Measurements from ENCODE around the gene ALK. TPM values are rescaled to one million over a fixed set of nuclear protein-coding genes. Genes with fewer than 3 reads are reported as not detected.

Gene ALK
- total and polyA plus RNA-seq, 2 experiments from 2014 or later, result 0.35 TPM; not detected in 1

DNA sequence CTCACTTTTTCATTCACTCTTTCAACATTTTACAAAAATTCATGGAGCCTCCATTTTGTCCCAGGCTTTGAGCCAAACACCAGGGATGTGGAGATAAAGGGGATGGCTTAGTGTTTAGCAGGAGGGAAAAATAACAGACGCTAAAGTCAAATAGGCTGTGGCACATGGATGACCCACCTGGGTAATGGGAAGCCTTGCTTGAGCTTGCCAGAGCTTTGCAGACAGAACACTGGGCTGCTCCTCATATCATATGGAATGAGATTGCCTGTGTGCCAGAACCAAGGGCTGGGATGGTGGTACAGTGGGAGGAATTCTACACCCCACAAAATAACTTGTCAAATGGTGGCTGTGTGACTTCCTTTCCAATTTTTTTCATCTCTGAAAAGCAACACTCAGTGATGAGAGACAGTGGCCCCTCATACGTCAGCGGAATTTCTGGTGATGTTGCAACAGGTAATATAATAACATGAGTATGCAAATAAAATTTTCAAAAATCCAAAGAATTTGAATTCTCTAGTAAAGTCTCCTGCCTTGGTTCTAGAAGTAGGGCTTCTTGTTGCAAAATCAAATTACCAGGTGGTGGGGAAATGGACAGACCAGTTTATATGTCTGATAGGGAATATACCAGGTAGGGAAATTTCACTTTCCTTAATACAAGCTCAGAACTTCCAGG is 553.3 kb downstream of the ALK start (continued):
- TF ChIP-seq, protein P1, sequence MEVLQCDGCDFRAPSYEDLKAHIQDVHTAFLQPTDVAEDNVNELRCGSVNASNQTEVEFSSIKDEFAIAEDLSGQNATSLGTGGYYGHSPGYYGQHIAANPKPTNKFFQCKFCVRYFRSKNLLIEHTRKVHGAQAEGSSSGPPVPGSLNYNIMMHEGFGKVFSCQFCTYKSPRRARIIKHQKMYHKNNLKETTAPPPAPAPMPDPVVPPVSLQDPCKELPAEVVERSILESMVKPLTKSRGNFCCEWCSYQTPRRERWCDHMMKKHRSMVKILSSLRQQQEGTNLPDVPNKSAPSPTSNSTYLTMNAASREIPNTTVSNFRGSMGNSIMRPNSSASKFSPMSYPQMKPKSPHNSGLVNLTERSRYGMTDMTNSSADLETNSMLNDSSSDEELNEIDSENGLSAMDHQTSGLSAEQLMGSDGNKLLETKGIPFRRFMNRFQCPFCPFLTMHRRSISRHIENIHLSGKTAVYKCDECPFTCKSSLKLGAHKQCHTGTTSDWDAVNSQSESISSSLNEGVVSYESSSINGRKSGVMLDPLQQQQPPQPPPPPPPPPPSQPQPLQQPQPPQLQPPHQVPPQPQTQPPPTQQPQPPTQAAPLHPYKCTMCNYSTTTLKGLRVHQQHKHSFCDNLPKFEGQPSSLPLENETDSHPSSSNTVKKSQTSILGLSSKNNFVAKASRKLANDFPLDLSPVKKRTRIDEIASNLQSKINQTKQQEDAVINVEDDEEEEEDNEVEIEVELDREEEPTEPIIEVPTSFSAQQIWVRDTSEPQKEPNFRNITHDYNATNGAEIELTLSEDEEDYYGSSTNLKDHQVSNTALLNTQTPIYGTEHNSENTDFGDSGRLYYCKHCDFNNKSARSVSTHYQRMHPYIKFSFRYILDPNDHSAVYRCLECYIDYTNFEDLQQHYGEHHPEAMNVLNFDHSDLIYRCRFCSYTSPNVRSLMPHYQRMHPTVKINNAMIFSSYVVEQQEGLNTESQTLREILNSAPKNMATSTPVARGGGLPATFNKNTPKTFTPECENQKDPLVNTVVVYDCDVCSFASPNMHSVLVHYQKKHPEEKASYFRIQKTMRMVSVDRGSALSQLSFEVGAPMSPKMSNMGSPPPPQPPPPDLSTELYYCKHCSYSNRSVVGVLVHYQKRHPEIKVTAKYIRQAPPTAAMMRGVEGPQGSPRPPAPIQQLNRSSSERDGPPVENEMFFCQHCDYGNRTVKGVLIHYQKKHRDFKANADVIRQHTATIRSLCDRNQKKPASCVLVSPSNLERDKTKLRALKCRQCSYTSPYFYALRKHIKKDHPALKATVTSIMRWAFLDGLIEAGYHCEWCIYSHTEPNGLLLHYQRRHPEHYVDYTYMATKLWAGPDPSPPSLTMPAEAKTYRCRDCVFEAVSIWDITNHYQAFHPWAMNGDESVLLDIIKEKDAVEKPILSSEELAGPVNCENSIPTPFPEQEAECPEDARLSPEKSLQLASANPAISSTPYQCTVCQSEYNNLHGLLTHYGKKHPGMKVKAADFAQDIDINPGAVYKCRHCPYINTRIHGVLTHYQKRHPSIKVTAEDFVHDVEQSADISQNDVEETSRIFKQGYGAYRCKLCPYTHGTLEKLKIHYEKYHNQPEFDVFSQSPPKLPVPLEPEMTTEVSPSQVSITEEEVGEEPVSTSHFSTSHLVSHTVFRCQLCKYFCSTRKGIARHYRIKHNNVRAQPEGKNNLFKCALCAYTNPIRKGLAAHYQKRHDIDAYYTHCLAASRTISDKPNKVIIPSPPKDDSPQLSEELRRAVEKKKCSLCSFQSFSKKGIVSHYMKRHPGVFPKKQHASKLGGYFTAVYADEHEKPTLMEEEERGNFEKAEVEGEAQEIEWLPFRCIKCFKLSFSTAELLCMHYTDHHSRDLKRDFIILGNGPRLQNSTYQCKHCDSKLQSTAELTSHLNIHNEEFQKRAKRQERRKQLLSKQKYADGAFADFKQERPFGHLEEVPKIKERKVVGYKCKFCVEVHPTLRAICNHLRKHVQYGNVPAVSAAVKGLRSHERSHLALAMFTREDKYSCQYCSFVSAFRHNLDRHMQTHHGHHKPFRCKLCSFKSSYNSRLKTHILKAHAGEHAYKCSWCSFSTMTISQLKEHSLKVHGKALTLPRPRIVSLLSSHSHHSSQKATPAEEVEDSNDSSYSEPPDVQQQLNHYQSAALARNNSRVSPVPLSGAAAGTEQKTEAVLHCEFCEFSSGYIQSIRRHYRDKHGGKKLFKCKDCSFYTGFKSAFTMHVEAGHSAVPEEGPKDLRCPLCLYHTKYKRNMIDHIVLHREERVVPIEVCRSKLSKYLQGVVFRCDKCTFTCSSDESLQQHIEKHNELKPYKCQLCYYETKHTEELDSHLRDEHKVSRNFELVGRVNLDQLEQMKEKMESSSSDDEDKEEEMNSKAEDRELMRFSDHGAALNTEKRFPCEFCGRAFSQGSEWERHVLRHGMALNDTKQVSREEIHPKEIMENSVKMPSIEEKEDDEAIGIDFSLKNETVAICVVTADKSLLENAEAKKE (CRISPR knock-in tag; IDR thresholded peaks at IDR 0.05), result no peak
- no peak for TF ChIP-seq ZNF114 (CRISPR knock-in tag; IDR thresholded peaks at IDR 0.05)

GRCh38 chr2:29363111-29363510 is 558.3 kb downstream of the ALK start:
- Mint-ChIP-seq H3K27me3 (ENCODE audit: insufficient read depth, low read depth, poor library complexity) (peaks cover 4% of the 10 kb centered on the region), H3K4me3 (no peak overlapping the region), H3K9me3 (no peaks in the 10 kb centered on the region), H3K27ac (no peak overlapping the region), H3K36me3 (ENCODE audit: low read depth) (no peaks in the 10 kb centered on the region), H3K4me1 (peaks cover 4% of the 10 kb centered on the region; the same call in 1 of the 3 replicates)
- Histone ChIP-seq H3K4me3 (no peak overlapping the region), H3K27me3 (ENCODE audit: insufficient read depth) (no peaks in the 10 kb centered on the region), H3K36me3 (ENCODE audit: insufficient read depth) (no peaks in the 10 kb centered on the region), H3K9me2 (ENCODE audit: insufficient read depth) (peaks cover 26% of the 10 kb centered on the region), H3K79me2 (replicated peaks; ENCODE audit: insufficient read depth) (no peaks in the 10 kb centered on the region), H3K27ac (ENCODE audit: low read depth) (no peak overlapping the region), H3K4me2 (no peak overlapping the region), H3K4me1 (ENCODE audit: insufficient read depth) (no peaks in the 10 kb centered on the region), H3F3A (replicated peaks; ENCODE audit: low read depth) (no peaks in the 10 kb centered on the region), H2AFZ (no peak overlapping the region), H4K20me1 (replicated peaks; ENCODE audit: insufficient read depth) (no peaks in the 10 kb centered on the region)
- no peak for TF ChIP-seq POLR2AphosphoS5 (IDR thresholded peaks at IDR 0.05; ENCODE audit: low read depth)
- no peak for ATAC-seq
- no peak for DNase-seq (ENCODE audit: low spot score)

DNA sequence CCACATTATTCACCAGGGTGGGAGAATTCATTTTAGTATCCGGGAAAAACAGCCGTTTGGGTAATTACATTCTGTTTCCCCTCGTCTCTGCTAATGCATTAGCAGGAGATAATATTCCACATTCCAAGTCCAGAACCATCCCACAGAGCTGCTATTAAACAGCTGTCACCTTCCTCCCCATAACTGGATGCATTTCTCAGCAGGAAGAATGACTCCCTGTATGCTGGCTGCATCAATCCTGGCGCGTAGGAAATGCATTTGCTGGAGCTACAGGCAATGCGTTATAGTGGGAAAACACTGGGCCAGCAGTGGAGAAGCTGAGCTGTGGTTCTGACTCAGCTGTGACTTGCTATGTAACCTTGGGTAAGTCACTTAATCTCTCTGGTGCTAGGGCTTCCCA is 560.2 kb downstream of the ALK start:
- Mint-ChIP-seq H3K27ac (no peak overlapping the region), H3K4me3 (no peak overlapping the region), H3K9me3 (no peaks in the 10 kb centered on the region), H3K36me3 (ENCODE audit: low read depth) (no peaks in the 10 kb centered on the region), H3K4me1 (peaks cover 2% of the 10 kb centered on the region; the same call in 1 of the 3 replicates), H3K27me3 (ENCODE audit: insufficient read depth, low read depth, poor library complexity) (peaks cover 4% of the 10 kb centered on the region)
- Histone ChIP-seq H3K4me3 (no peak overlapping the region), H3K9me2 (ENCODE audit: insufficient read depth) (peaks cover 24% of the 10 kb centered on the region), H2AFZ (no peak overlapping the region), H3K4me1 (ENCODE audit: insufficient read depth) (no peaks in the 10 kb centered on the region), H3K27ac (ENCODE audit: low read depth) (no peak overlapping the region), H3K36me3 (ENCODE audit: insufficient read depth) (no peaks in the 10 kb centered on the region), H3F3A (replicated peaks; ENCODE audit: low read depth) (no peaks in the 10 kb centered on the region), H3K79me2 (replicated peaks; ENCODE audit: insufficient read depth) (no peaks in the 10 kb centered on the region), H3K4me2 (no peak overlapping the region), H3K27me3 (ENCODE audit: insufficient read depth) (no peaks in the 10 kb centered on the region), H4K20me1 (replicated peaks; ENCODE audit: insufficient read depth) (no peaks in the 10 kb centered on the region)
- no peak for ATAC-seq
- no peak for DNase-seq (ENCODE audit: low spot score)
- TF ChIP-seq, protein P2, sequence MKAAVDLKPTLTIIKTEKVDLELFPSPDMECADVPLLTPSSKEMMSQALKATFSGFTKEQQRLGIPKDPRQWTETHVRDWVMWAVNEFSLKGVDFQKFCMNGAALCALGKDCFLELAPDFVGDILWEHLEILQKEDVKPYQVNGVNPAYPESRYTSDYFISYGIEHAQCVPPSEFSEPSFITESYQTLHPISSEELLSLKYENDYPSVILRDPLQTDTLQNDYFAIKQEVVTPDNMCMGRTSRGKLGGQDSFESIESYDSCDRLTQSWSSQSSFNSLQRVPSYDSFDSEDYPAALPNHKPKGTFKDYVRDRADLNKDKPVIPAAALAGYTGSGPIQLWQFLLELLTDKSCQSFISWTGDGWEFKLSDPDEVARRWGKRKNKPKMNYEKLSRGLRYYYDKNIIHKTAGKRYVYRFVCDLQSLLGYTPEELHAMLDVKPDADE (IDR thresholded peaks at IDR 0.05), result no peak
- TF ChIP-seq EZH2 (IDR thresholded peaks at IDR 0.05; ENCODE audit: low read depth, unreplicated experiment), result no peak
- no peak for TF ChIP-seq EZH2phosphoT487 (IDR thresholded peaks at IDR 0.05; ENCODE audit: unreplicated experiment)
- TF ChIP-seq, protein P3, sequence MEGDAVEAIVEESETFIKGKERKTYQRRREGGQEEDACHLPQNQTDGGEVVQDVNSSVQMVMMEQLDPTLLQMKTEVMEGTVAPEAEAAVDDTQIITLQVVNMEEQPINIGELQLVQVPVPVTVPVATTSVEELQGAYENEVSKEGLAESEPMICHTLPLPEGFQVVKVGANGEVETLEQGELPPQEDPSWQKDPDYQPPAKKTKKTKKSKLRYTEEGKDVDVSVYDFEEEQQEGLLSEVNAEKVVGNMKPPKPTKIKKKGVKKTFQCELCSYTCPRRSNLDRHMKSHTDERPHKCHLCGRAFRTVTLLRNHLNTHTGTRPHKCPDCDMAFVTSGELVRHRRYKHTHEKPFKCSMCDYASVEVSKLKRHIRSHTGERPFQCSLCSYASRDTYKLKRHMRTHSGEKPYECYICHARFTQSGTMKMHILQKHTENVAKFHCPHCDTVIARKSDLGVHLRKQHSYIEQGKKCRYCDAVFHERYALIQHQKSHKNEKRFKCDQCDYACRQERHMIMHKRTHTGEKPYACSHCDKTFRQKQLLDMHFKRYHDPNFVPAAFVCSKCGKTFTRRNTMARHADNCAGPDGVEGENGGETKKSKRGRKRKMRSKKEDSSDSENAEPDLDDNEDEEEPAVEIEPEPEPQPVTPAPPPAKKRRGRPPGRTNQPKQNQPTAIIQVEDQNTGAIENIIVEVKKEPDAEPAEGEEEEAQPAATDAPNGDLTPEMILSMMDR (conservative IDR thresholded peaks at IDR 0.05; ENCODE audit: low read depth in 2 of 2), result no peak
- TF ChIP-seq CREB1 (CRISPR knock-in tag; IDR thresholded peaks at IDR 0.05; ENCODE audit: low read depth), result no peak
